ENCODE results near the gene MOSMO.
"Not testable (repeated sequence)": the region's sequence is repeated elsewhere in the genome, so short reads cannot be mapped to it uniquely, and the experiment has no call there.

Gene MOSMO

DNA sequence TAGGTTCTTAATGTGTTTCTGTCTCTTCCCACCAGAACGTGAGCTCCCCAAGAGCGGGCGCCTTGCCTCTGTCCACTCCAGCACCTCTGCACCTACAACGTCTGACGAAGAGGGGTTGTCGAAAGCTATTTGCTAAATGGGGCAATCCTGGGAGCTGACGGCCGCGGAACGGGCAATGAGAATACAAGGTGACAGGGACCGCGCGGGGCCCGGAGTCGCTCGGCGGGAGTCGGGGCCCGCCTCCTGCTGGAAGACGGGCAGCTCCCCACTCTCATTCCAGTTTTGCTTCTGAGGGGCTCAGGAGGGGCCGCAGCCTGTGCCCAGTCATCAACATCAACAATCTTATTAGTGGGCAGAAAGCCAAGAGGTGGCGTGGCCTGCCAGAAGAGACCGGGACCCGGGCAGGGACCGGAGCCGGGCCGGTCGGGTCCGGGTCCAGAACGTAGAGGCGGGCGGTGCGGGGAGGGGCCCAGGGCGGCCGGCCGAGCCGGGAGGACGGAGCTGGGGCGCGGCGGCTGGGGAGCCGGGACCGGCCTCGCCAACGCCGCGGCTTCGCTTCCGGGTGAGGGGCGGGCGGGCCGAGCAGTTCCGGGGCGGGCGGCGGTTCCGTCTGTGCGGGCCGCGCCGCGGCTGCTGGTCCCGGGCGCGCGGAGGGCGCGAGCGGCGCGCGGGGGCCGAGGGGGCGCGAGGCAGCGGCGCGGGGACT is at the start of gene MOSMO:
MOSMO (plus strand) TSS at position 603 of the 706 bp plus-strand sequence. CDS start 191 bp downstream, outside the sequence.
- peak; percentile 60 to 77 for DNase-seq

DNA sequence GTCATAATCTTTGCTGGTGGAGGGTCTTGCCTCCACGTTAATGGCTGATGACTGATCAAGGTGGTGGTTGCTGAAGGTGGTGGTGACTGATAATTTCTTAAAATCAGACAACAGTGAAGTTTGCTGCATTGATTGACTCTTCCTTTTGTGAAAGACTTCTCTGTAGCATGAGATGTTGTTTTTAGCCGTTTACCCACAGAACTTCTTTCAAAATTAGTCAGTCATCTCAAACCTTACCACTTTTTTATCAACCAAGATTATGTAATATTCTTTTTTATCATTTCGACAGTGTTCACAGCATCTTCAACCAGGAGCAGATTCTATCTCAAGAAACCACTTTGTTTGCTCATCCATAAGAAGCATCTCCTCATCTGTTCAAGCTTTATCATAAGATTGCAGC is 48.9 kb upstream of the MOSMO start:
- no peak for DNase-seq

DNA sequence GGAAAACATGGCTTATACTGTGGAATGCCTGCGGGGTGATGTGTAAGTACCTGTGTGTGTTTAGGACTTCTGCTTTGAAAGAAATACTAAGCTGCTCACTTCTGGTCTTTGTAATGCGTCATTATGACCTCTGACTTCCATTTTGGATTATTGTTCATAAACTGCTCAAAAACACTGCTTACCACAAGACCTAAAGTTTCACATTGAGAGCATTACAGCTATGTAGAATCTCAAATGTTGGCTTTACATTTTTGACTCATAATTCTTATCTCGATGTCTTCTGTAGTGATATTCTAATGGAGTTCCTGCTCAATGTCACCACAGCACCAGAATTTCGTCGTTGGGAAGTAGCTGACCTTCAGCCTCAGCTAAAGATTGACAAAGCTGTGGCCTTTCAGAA is 45.4 kb upstream of the MOSMO start:
- no peak for DNase-seq

DNA sequence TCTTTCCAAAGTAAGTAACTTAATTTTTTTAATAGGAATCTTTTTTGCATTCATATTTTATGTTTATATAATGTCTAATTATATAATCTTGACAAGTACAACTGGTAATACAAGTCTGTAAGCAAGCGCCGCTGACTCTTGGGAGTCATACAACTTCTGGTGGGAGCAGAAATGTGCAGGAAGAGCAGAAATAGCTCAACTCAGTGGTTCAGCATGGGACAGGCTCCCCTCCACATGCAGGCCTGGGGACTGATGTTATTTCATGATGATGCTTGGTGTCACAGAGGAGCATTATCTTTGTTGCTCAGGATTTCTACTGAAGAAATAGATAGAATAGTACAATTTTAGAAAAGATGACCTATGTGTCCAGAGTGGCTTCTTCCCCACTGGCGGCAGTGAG is 44.0 kb upstream of the MOSMO start:
- no peak for DNase-seq

DNA sequence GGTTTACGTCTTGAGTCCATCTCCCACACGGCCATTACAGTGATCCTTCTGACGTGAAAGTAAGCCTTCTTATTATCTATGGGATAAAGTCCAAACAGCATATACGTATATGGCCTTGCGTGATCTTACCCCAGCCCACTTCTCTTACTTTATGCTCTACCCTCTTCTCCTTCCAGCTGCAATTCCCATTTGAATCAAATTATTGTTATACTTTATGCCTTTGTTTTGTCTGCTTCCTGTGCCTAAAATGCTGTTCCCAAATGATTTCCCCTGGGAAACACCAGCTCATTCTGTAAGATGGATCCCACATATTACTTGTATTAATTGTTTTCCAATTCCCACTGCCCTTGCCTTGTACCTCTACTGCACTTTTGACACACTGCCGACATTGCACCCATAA is 43.6 kb upstream of the MOSMO start:
- no peak for DNase-seq

DNA sequence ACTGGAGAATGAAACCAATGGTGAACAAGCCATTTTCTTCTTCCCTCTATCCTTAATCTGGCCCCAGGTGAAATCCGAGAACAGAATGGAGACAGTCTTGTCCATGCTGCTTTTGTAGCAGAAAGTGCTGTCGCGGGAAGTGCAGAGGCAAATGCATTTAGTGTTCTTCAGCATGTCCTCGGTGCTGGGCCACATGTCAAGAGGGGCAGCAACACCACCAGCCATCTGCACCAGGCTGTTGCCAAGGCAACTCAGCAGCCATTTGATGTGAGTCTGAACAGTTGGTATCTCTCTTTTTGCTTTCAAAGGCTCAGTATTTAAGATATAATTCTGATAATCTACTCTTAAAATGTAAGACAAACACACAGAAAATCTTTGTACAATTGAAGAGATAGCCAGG is 36.1 kb upstream of the MOSMO start:
- no peak for DNase-seq

DNA sequence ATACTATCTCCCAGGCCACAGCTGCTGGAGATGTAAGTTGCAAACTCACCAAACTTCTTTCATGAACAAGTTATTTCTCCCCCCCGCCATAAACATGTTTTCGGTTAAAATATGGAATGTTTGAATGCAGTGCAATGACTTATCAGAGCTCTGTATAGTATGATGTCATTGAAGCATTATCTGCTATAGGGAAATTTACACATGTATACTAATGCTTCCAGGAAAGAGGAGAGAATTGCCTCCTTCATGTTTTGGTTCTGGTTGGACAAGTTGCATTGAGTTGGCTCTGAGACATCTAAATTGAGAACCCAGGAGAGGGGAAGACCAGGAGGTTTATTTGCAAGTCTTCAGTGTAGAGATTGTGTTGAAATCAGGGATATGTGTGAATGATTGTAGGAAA is 34.0 kb upstream of the MOSMO start:
- no peak for DNase-seq

DNA sequence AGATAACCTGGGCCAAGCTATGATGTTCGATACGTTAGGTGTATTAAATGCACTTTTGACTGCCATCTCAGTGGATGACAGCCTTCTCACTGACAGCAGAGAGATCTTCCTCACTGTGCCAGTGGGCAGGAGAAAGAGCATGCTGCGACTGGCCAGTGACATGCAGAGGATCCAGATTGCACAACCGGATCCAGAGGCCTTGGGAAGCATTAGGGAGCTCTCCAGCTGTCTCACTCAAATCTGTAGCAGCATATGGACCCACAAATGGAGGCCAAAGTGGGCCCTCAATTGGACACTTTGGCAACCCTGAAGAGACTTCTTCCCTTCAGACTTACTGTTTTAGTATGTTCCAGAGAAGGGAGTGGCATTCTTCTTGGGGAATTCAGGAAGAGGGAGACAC is 27.9 kb upstream of the MOSMO start:
- DNase-seq, result no peak

DNA sequence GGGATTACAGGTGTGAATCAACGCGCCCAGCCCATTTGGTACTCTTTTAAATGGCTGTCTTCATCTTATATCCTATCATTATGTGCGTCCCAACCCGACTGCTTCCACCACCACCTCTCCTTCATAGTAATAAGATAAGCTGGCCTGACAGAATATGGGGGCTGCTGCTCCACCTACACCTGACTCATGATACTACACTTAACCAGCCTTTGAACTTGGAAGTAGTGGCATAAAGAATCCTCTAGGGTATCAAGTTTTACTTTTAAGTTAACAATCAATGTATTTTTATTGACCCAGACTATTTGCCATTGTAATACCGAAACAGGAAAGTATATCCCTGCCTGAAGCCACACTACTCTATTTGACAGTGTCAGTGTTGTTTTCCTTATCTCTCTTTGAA is 25.8 kb upstream of the MOSMO start:
- no peak for DNase-seq

DNA sequence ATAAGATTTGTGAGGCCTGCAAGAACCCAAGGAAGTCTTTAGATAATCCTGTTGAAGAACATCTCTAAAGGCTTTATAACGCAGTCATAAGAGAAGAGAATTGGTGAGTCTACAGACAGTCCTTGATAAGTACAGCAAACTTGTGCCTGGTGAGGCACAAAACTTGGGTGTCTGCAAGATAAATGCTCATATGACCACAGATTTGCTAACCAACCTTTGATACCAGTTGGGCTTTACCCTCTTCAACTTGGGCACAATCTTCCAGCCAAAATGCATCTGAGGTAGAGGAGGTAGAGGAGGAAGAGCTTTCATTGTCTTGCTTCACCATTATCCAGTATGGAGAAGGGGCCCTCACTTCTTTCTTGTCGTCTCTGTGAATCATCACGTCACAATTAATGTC is 23.8 kb upstream of the MOSMO start:
- DNase-seq, result no peak

DNA sequence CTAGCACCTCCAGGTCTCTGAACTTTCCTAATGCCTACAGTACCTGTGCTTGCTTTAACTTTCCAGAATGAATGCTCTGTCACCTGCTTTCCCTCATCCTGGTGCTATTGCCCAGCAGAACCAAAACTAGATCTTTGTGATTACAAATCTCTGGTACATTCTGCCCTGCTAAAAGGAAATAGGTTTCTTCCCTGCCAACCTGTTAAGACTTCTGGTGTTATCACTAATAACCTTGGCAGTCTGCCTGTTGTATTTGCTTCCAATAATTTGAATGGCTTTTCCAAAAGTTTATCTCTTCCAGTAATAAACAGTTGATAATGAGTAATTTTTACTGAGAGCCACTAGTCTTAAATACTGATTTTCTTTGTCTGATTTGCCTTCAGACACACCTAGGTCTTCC is 22.4 kb upstream of the MOSMO start:
- no peak for DNase-seq

DNA sequence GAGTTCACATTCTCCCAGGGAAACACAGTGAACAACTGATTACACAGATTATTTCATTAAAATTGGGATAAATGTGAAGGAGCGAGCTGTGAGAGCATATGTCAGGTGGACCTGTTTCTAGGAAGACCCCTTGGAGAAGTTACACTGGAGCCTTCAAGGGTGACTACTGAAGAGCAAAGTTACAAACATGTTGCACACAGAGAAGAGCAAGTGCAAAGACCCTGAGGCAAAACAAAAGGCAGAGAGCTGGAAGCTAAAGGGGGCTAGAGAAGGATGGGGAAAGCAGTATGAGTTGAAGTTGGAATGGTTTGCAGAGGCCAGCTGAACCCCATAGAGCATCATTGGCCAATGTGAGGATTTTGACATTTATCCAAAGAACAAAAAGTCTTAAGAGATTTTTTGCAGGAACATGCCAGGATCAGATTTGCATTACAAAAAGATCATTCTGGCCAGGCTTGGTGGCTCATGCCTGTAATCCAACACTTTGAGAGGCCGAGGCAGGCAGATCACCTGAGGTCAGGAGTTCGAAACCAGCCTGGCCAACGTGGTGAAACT is 21.1 kb upstream of the MOSMO start:
- DNase-seq, result no peak

DNA sequence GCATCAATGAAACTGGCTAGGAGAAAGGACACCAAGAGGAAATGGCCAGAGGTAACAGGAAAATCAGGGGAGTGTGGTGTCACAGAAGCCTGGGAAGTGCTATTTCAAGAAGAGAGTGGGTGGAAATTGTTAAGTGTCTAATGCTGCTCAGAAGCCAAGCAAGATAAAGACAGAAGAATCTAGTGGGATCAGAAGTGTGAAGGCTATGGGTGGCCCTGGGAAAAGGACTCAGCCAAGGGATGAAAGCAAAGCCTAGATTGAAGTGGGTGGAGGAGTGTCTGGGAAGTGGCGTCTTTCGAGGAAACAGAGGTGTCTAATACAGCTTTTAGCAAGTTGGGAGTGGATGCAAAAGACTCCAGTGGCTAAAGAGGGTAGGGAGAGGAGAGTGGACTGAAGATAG is 20.4 kb upstream of the MOSMO start:
- no peak for DNase-seq

DNA sequence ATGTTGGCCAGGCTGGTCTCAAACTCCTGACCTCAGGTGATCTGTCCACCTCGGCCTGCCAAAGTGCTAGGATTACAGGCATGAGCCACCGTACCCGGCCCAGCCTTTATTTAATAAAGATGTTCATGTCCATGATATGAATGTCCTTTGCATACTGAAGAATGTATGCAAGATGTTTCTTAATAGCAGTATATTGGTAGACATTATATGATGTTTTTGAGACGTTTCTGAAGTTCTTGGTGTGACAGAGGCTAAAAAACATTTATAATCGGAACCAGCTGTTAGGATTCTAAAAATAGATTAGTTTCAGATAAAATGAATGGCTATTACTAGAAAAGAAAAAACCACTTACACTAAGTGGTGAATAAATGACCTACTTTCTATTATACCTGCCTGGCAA is 18.8 kb upstream of the MOSMO start:
- no peak for DNase-seq

DNA sequence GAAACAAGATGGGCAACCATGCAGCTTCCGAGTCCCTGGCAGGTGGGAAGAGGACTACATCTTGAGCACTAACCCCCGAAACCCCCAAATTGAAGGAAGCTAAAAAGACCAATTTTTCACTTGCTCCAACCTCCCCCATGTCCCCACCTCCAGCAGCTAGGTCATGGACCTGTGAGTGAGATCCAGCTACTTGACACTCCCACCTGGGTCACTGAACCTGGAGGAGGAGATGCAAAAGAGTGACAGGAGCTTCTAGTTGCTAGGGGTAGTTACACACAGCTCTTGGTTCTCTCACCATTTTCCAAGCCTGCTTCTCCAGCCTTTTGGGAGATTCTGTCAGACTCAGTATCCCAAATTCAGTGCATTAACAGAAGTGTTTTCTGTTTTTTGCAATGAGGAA is 18.2 kb upstream of the MOSMO start:
- DNase-seq, result no peak

DNA sequence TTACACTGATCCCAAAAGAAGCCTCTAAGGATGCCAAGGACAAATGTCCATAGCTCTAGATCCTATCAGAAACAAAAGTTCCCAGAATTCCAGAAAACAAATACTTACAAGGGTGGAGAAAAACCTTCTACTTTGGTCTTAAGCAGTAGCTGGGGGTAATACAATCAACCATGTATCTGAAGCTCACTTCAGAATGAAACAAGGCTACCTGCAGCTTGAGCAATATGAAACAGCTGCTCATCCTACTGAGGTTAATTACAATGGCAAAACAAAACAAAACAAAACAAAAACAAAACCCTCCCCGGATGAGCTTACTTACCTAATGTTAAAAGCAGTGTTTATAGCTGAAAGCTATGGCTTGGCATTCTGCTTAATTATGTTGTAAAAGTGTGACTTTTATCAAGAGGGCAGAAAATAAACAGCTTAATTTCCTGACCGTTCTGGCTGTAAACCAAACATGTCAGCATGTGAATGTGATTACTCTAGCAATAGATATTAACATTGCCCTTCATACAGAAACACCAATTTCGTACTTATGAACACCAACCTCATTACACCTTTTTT is 17.4 kb upstream of the MOSMO start:
- DNase-seq, result no peak

DNA sequence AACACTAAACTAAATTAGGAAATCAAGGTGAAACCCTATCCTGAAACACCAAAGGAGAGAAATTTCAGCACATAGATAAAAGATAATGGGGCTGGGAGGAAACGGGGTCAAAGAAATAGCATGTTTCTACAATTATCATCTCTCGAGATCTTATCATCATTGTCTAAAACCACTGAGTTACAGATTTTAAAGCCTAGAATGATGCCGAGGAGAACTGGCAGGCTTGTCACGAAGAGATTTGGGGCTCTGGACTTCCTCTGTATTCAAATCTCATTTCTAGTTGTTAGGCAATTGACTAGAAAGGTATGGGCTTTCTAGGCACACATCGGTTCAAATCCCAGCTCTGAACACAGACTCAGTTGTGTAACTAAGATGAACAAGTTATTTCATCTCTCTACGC is 16.3 kb upstream of the MOSMO start:
- no peak for DNase-seq

DNA sequence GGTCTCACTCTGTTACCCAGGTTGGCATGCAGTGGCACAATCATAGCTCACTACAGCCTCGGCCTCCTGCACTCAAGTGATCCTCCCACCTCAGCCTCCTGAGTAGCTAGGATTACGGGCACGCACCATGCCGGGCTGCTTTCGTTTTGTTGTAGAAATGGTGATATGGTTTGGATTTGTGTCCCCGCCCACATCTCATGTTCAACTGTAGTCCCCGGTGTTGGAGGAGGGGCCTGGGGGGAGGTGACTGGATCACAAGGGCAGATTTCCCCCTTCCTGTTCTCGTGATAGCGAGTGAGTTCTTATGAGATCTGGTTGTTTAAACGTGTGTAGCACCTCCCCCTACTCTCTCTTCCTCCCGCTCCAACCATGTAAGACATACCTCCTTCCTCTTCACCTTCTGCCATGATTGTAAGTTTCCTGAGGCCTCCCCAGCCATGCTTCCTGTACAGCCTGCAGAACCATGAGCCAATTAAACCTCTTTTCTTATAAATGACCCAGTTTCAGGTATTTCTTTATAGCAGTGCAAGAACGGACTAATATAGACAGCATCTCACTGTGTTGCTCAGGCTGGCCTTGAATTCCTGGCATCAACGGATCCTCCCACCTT is 12.9 kb upstream of the MOSMO start:
- no peak for DNase-seq

DNA sequence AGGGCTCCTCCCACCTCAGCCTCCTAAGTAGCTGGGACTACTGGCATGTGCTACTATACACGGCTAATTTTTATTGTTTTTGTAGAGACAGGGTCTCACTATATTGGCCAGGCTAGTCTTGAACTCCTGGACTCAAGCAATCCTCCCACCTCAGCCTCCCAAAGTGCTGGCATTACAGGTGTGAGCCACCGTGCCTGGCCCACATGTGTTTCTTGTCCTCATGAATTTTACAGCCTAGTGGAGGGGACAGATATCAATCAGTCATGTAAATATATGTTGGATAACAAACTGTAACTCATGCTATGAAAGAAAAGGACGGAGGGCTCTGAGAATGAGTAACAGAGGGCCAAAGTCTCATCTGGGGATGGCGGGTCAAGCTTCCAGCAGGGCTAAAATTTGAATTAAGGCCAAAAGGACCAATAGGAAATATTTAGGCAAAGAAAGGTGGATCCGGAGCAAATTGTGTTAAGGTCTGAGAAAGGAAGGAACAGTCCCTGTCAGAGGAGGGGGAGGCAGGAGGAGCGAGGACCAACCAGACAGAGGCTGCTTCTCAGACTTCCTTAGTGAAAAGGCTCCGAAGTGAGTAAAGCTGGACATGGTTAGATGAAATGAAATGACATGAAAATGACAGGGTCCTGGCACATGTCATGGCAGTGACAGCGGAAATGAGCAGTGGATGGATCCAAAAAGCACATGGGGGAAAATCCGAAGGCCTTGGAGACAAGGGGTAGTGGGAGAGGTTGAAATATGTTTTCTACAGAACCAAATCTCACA is 10.8 kb upstream of the MOSMO start:
- no peak for DNase-seq

DNA sequence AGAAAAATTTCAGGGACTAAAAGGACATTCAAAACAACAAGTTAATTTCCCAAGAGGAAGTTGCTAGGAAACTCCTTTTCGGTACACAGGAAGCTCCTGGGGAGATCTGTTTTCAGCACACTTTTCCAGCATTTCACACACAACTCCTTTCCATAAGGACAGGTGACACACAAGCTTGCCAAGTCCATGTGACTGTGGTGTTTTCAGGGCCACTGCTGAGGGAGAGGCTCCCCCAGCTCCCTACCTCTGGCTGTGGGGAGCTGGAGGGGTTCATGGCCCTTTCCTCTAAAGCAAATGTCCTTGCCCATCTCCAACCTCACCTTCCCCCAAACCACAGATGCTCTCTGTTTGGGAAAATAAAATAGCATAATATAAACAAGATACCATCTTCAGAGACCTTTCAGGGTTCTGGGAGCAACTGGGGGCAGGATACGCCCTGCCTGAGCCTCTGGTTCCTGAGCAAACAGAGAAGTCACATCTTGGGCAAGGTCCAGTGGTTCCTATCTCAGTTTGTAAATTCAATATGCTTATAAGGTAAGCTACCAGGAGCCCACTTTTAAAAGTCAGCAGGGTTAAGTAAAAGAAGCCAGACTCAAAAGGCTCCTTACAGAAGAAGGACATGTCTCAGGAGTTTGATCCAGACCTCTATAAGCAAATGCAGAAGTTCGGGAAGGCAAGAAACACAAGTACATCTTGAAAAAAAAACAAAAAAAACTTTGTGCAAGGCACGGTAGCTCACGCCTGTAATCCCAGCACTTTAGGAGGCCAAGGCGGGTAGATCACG is 10.0 kb upstream of the MOSMO start:
- DNase-seq, result no peak

DNA sequence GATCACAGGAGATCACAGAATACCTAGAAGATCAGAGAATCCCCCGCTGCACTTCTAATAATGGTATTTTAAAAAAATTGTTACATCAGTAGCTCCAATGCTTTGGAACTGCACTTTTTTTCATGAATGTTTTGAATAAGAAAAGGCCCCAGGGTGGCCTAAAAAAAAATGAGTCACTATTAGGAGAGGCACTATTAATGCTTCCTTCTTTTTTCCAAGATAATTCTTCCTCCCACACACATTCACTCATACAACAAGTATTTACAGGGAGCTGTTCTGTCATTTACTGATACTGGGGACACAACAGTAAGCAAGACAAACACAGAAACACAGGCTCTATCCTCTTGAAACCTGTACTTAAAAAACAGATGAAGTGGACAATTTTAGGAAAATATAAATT is 6.3 kb upstream of the MOSMO start:
- DNase-seq, result no peak

DNA sequence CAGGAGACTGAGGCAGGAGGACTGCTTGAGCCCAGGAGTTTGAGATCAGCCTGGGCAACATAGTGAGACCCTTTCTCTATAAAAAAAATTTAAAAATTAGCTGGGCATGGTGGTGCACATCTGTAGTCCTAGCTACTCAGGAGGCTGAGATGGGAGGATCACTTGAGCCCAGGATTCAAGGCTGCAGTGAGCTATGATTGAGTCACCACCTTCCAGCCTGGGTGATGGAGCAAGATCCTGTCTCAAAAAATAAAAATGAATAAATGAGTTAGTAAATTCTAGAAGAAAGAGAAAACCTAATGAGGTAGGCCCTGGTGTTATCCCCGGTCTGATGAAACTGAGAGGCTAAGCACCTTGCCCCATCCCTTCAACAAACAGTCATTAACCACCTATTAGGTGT is 5.9 kb upstream of the MOSMO start:
- DNase-seq, result not testable (repeated sequence)

DNA sequence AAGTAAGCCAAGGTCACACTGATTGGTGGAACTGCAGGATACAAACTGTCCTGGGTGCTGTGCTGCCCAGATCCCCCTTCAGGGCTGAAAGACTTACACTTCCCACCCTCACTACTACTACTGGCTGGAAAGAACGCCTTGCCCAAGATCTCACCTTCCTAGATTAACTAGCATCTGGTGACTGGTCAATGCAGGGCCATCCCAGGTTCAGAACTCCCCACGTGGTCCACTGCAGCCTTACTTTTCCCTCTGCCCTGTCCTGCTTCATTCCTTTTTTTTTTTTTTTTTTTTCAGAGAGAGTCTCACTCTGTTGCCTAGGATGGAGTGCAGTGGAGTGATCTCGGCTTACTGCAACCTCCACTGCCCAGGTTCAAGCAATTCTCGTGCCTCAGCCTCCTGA is 4.7 kb upstream of the MOSMO start:
- DNase-seq, result no peak
